Measurements from ENCODE around the gene GGT6. TPM values are rescaled to one million over a fixed set of nuclear protein-coding genes. Genes with fewer than 3 reads are reported as not detected.

GGT6 gene
- total RNA-seq, 4 donors from 2014 or later: not detected

DNA sequence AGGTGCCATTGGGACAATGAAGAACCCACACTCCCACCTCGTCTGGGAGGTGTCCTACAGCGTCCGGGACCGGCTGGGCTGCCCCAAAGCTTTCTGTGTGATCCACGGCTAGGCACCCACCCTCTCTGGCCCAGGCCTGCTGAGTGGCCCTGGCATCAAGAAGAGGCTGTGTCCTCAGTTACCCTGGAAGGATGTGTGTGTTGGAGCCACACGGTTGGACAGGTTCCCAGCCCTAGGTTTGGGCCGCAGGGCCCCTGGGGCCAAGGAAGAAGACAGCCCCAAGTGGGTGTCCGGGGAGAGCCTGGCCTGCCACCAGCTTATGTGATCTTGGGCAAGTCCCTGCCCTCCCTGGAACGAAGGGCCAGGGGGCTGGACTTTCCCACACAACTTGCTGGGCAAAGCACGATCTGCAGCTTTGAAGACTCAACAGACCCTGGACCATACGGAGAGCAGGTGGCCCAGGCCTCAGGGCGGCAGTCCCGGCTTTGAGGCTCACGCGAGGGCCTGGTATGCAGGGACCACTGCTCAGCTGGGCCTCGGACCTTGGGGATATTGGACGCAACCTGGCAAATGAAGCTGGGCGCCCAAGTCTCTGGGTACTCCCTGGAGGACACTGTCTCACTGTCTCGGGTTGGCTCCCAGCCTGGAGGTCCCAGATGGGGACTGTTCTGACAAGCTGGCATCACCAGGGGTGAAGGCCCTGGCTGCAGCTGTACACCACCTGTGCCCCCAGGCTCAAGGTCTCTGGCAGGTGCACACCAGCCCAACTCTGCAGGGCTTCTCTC lies 22.7 kb downstream of the GGT6 start:
- no peak for TF ChIP-seq POLR2A (IDR thresholded peaks at IDR 0.05; ENCODE audit: low read depth)
- no peak for TF ChIP-seq EP300 (IDR thresholded peaks at IDR 0.05)
- TF ChIP-seq, protein P1, sequence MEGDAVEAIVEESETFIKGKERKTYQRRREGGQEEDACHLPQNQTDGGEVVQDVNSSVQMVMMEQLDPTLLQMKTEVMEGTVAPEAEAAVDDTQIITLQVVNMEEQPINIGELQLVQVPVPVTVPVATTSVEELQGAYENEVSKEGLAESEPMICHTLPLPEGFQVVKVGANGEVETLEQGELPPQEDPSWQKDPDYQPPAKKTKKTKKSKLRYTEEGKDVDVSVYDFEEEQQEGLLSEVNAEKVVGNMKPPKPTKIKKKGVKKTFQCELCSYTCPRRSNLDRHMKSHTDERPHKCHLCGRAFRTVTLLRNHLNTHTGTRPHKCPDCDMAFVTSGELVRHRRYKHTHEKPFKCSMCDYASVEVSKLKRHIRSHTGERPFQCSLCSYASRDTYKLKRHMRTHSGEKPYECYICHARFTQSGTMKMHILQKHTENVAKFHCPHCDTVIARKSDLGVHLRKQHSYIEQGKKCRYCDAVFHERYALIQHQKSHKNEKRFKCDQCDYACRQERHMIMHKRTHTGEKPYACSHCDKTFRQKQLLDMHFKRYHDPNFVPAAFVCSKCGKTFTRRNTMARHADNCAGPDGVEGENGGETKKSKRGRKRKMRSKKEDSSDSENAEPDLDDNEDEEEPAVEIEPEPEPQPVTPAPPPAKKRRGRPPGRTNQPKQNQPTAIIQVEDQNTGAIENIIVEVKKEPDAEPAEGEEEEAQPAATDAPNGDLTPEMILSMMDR (IDR thresholded peaks at IDR 0.05): no peak
- TF ChIP-seq POLR2AphosphoS5 (IDR thresholded peaks at IDR 0.05): no peak
- H3K9me3 ChIP-seq: no peaks in the 10 kb centered on the region
- H3K27me3 ChIP-seq: peaks cover 0 to 22% (median 0%) of the 10 kb centered on the region in 4 donors
- peaks cover 80 to 96% (median 87%) of the 10 kb centered on the region in 4 donors for H3K4me1 ChIP-seq
- intact Hi-C loops (cut with DNase I): no loop called here
- 50% methylated on average over 2 of the region's 19 CpGs for WGBS
- no peak overlapping the region for H3K4me3 ChIP-seq
- H3K27ac ChIP-seq (replicated peaks in 1 of 4): peak overlapping the region; percentile 52 to 76 (median 70)
- H3K36me3 ChIP-seq: peaks cover 28 to 55% (median 47%) of the 10 kb centered on the region in 4 donors
- DNase-seq (ENCODE audit: extremely low spot score): no peak

GRCh38 chr17:4536742-4537411 lies 23.5 kb downstream of the GGT6 start:
- Histone ChIP-seq H3K4me3 (peak overlapping the region in 1 of 4 donors; percentile 15), H3K27ac (replicated peaks in 1 of 4) (peak overlapping the region; percentile 52 to 76 (median 70)), H3K27me3 (peaks cover 0 to 22% (median 0%) of the 10 kb centered on the region in 4 donors), H3K4me1 (peaks cover 86 to 99% (median 90%) of the 10 kb centered on the region in 4 donors), H3K9me3 (no peaks in the 10 kb centered on the region), H3K36me3 (peaks cover 21 to 49% (median 39%) of the 10 kb centered on the region in 4 donors)
- WGBS: 58% methylated on average over 13 of the region's 18 CpGs
- no peak for DNase-seq (ENCODE audit: extremely low spot score)
- intact Hi-C loops (cut with DNase I): no loop called here
- TF ChIP-seq POLR2AphosphoS5 (IDR thresholded peaks at IDR 0.05) (peak; percentile 27 to 30), EP300 (IDR thresholded peaks at IDR 0.05) (peak; percentile 29), POLR2A (IDR thresholded peaks at IDR 0.05; ENCODE audit: low read depth) (no peak)
- TF ChIP-seq, protein P1 (IDR thresholded peaks at IDR 0.05): no peak

DNA sequence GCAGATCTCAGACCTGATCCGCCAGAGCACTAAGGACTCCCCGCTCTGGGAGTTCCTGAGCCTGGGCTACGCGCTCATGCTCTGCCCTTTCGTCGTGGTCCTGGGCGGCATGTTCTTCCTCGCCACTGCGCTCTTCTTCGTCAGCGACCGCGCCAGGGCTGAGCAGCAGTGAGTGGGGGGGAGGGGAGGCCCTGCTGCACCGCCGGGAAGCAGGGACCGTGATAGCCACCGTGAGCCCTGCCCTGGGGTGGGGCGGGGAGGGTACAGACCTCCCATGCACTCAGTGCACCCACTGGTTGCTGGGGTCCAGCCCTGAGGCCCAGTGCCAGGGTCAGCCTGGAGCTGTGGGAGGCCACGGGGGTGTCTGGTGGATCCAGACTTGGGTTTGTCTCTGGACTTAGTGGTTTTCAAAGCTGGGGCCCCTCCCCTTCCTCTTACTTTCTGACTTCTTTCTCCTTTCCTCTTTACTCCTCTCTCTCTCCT lies 24.1 kb downstream of the GGT6 start:
- Histone ChIP-seq H3K36me3 (peaks cover 16 to 43% (median 33%) of the 10 kb centered on the region in 4 donors), H3K9me3 (no peaks in the 10 kb centered on the region), H3K4me3 (peak overlapping the region in 3 of 4 donors; percentile 9 to 29 (median 15)), H3K27ac (replicated peaks in 1 of 4) (peak overlapping the region; percentile 52 to 76 (median 70)), H3K4me1 (peaks cover 80 to 97% (median 89%) of the 10 kb centered on the region in 4 donors), H3K27me3 (peaks cover 0 to 22% (median 0%) of the 10 kb centered on the region in 4 donors)
- no peak for TF ChIP-seq POLR2AphosphoS5 (IDR thresholded peaks at IDR 0.05)
- WGBS: 16% methylated on average over 7 of the region's 19 CpGs
- intact Hi-C loops (cut with DNase I): no loop called here
- DNase-seq (ENCODE audit: extremely low spot score): no peak

- 72% methylated on average over 4 of the region's 19 CpGs for WGBS
- intact Hi-C loops (cut with DNase I): no loop called here
- Histone ChIP-seq H3K4me1 (peaks cover 75 to 96% (median 87%) of the 10 kb centered on the region in 4 donors), H3K27ac (replicated peaks in 1 of 4) (peak overlapping the region; percentile 52 to 76 (median 70)), H3K36me3 (peaks cover 10 to 39% (median 29%) of the 10 kb centered on the region in 4 donors), H3K27me3 (peaks cover 0 to 22% (median 0%) of the 10 kb centered on the region in 4 donors), H3K9me3 (no peaks in the 10 kb centered on the region), H3K4me3 (peak overlapping the region in 3 of 4 donors; percentile 9 to 29 (median 15))
- TF ChIP-seq, protein P1 (IDR thresholded peaks at IDR 0.05): no peak
- TF ChIP-seq POLR2AphosphoS5 (IDR thresholded peaks at IDR 0.05): no peak
- no peak for TF ChIP-seq EP300 (IDR thresholded peaks at IDR 0.05)
- no peak for TF ChIP-seq POLR2A (IDR thresholded peaks at IDR 0.05; ENCODE audit: low read depth)
- DNase-seq (ENCODE audit: extremely low spot score): no peak
Measured at GRCh38 chr17:4535667-4536258, 24.6 kb downstream of the GGT6 start.
